Panc1 (cell line): ENCODE results near the gene CLDN5. TPM values are rescaled to one million over a fixed set of nuclear protein-coding genes. Genes with fewer than 3 reads are reported as not detected.

ENCODE experiments used
- ATAC-seq: fragments of 200-7000 bp; cut with Tn5 transposase; 2 replicates; pipeline ENCODE4 v1.9.1; 2020; ENCODE audit warnings: mild to moderate bottlenecking, moderate library complexity
- BruUV-seq: library from RNA; stranded (reverse); fragments of 400-500 nt; replicated peaks from 2 replicates; lab custom pipeline; 2021; lab: Mats Ljungman, UMichigan
- CTCF ChIA-PET: fragments of 300-600 bp; sonication (Branson Sonifier 250); formaldehyde crosslinking; loops from one replicate; lab custom pipeline; 2022; ENCODE audit warnings: antibody characterized with exemption; lab: Charles Lee
- POLR2A ChIA-PET: fragments of 300-600 bp; sonication (Branson Sonifier 250); formaldehyde crosslinking; loops from one replicate; lab custom pipeline; 2022; ENCODE audit warnings: antibody characterized with exemption; lab: Charles Lee
- DNase-seq: peaks from one replicate; pipeline ENCODE4 v3.0.0-alpha.2; 2010; ENCODE audit warnings: low read depth, low spot score
- H3K27ac ChIP-seq: 2 replicates; pipeline ENCODE4 v1.5.1; 2011; ENCODE audit warnings: mild to moderate bottlenecking, low read length, inconsistent platforms
- H3K27me3 ChIP-seq: fragments of 200-500 bp; sonication (Bioruptor generic); 2 replicates; pipeline ENCODE4 v1.6.0; 2014; ENCODE audit warnings: low read length, inconsistent platforms; ENCODE audit not compliant: control insufficient read depth, insufficient read depth
- H3K36me3 ChIP-seq: fragments of 200-500 bp; sonication (Bioruptor generic); 2 replicates; pipeline ENCODE4 v1.5.1; 2014; ENCODE audit warnings: inconsistent platforms, mild to moderate bottlenecking, low read length, moderate library complexity; ENCODE audit not compliant: control insufficient read depth, insufficient read depth
- H3K4me1 ChIP-seq: 2 replicates; pipeline ENCODE4 v1.5.1; 2011; ENCODE audit warnings: inconsistent platforms, mild to moderate bottlenecking, low read length, moderate library complexity; ENCODE audit not compliant: control insufficient read depth, insufficient read depth
- H3K4me3 ChIP-seq, 2 experiments: 2 replicates each; pipeline ENCODE4 v1.5.1; 2011 to 2012; ENCODE audit warnings: low read depth in 2 of 2, low read length in 2 of 2, mild to moderate bottlenecking in 2 of 2, inconsistent platforms in 1 of 2, moderate library complexity in 1 of 2
- H3K9me3 ChIP-seq: fragments of 200-500 bp; sonication (Bioruptor generic); 2 replicates; pipeline ENCODE4 v1.5.1; 2014; ENCODE audit warnings: low read depth, mild to moderate bottlenecking, inconsistent platforms, low read length, moderate library complexity; ENCODE audit not compliant: control insufficient read depth, insufficient read depth
- CTCF ChIP-seq: fragments of 450-650 bp; IDR thresholded peaks from 2 replicates; pipeline ENCODE4 v1.5.1; 2017; ENCODE audit warnings: mild to moderate bottlenecking
- POLR2AphosphoS5 ChIP-seq: IDR thresholded peaks from 2 replicates; pipeline ENCODE4 v1.6.1; 2012; ENCODE audit warnings: mild to moderate bottlenecking, low read depth, low read length, moderate library complexity
- REST ChIP-seq, 2 experiments: IDR thresholded peaks; 2 replicates each; pipeline ENCODE4 v1.6.1; 2011 to 2012; ENCODE audit warnings: low read depth in 2 of 2, control low read depth in 1 of 2, low read length in 1 of 2, mild to moderate bottlenecking in 1 of 2, moderate library complexity in 1 of 2; ENCODE audit not compliant: insufficient read depth in 1 of 2
- SIN3A ChIP-seq: IDR thresholded peaks from 2 replicates; pipeline ENCODE4 v1.6.1; 2012; ENCODE audit warnings: low read depth, mild to moderate bottlenecking, low read length, moderate library complexity, borderline replicate concordance; ENCODE audit not compliant: insufficient read depth
- TCF7L2 ChIP-seq: IDR thresholded peaks from 2 replicates; pipeline ENCODE4 v1.6.1; 2011; ENCODE audit warnings: mild to moderate bottlenecking, low read depth, low read length, inconsistent platforms
- in situ Hi-C: cut with HindIII; loops from 2 replicates; pipeline ENCODE4 v1.10.0; 2016; ENCODE audit warnings: low sequenced_read_pairs, low pct_unique_long_range_greater_than_20kb
- intact Hi-C: fragments of 100-400 bp; cut with micrococcal nuclease; formaldehyde crosslinking; loops from one replicate; pipeline ENCODE4 v1.10.0; 2022; ENCODE audit not compliant: unreplicated experiment
- total RNA-seq: library from RNA; stranded (reverse); gene quantifications from one replicate; pipeline ENCODE4 v1.2.1, GENCODE V29; 2021; ENCODE audit not compliant: unreplicated experiment

Gene CLDN5
- total RNA-seq, 1 experiment from 2014 or later: 0.18 TPM

- in situ Hi-C loops: no loop called here
- POLR2A ChIA-PET: no interaction called here
- no peak overlapping the region for H3K27ac ChIP-seq
- H3K36me3 ChIP-seq: no peaks in the 10 kb centered on the region; the same call in 1 of the 2 replicates
- intact Hi-C loops: no loop called here
- no peak for ATAC-seq
- TF ChIP-seq CTCF: no peak
- TF ChIP-seq TCF7L2: no peak
- no peak for TF ChIP-seq SIN3A
- TF ChIP-seq REST (IDR thresholded peaks at IDR 0.05; ENCODE audit: insufficient read depth in 1 of 2, low read depth in 2 of 2, low read length in 1 of 2): no peak
- no peak for TF ChIP-seq POLR2AphosphoS5
- H3K4me3 ChIP-seq: no peak overlapping the region
- H3K27me3 ChIP-seq: no peaks in the 10 kb centered on the region
- BruUV-seq: no TSS peak
- H3K9me3 ChIP-seq: no peaks in the 10 kb centered on the region
- no peaks in the 10 kb centered on the region for H3K4me1 ChIP-seq
- DNase-seq: no peak
- CTCF ChIA-PET: no interaction called here
Observed at GRCh38 chr22:19507534-19507861, 16.7 kb downstream of the CLDN5 start.

GRCh38 chr22:19506212-19506611 is 18.0 kb downstream of the CLDN5 start:
- Histone ChIP-seq H3K27ac (no peak overlapping the region), H3K9me3 (no peaks in the 10 kb centered on the region), H3K4me1 (no peaks in the 10 kb centered on the region), H3K4me3 (no peak overlapping the region), H3K27me3 (no peaks in the 10 kb centered on the region), H3K36me3 (no peaks in the 10 kb centered on the region; the same call in 1 of the 2 replicates)
- BruUV-seq: no TSS peak
- in situ Hi-C loops (no loop called here), intact Hi-C loops (no loop called here)
- DNase-seq: no peak
- no peak for TF ChIP-seq TCF7L2
- no peak for TF ChIP-seq REST (IDR thresholded peaks at IDR 0.05; ENCODE audit: insufficient read depth in 1 of 2, low read depth in 2 of 2, low read length in 1 of 2)
- TF ChIP-seq CTCF: no peak
- TF ChIP-seq POLR2AphosphoS5: no peak
- TF ChIP-seq SIN3A: no peak
- ChIA-PET CTCF (no interaction called here), POLR2A (no interaction called here)
- no peak for ATAC-seq
